ENCODE results near the gene USP11. TPM values are rescaled to one million over a fixed set of nuclear protein-coding genes. Genes with fewer than 3 reads are reported as not detected.
A peak's percentile ranks its signal among the peaks of the same experiment; 100 is the strongest.

The USP11 gene
- total and polyA plus RNA-seq, 2 donors from 2014 or later: 30.9 to 91.6 TPM

DNA sequence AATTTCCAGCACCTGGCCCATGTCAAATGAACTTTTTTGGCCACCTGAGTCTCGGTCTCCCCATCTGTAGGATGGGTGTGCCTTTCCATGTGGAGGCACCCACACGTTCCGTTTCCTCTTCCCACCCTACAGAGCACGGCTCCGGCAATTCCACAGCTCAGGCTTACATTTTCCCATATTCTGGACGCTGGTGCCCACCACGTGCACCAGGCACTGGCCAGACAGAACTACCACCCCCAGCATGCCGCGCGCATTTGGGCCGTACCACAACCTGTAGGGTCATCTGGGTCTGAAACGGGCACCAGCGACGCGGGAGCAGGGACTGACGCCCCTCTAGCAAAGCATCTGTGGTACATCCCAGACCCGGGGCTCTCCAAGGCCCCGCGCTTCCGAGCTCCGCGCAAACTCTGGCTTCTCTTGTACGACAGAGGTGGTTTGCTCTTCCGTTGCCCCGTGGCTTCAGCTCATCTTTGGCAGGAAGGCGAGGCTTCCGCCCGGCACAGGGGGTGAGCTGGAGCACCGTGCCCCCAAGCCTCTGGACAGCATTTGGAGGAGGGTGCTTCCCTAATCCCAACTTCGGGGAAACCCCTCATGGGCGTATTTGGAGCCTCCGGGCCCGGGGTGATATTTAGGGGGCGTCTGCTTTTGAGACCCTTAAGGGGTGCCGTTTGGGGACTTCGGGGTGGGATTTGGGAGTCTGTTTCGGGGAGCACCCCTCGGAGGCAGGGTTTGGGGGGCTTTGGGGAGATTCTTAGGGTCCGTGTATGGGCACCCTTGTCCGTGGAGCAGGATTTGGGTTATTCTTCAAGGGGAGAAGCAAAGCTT, 42.2 kb upstream of the USP11 start:
- Histone ChIP-seq H3K9me3 (ENCODE audit: control insufficient read depth in 2 of 3, insufficient read depth in 1 of 3, low read length in 3 of 3) (no peaks in the 10 kb centered on the region), H3K27me3 (ENCODE audit: control insufficient read depth, insufficient read depth, low read length) (peaks cover 13% of the 10 kb centered on the region), H3K4me1 (ENCODE audit: control insufficient read depth in 2 of 3, insufficient read depth in 2 of 3, low read depth in 1 of 3, low read length in 3 of 3) (peaks cover 0 to 6% (median 0%) of the 10 kb centered on the region in 3 donors), H3K27ac (ENCODE audit: low read depth in 2 of 2, low read length in 2 of 2) (peak overlapping the region; percentile 1 to 22), H3K36me3 (ENCODE audit: control insufficient read depth in 2 of 3, insufficient read depth in 3 of 3, low read length in 3 of 3) (peaks cover 0 to 4% (median 0%) of the 10 kb centered on the region in 3 donors), H3K9ac (ENCODE audit: low read length in 3 of 3) (peak overlapping the region in 1 of 3 donors; percentile 55), H3K4me3 (ENCODE audit: low read length in 3 of 3) (peak overlapping the region; percentile 49 to 69 (median 57))
- intact Hi-C loops (cut with DNase I): no loop called here
- peak; percentile 92 to 96 (median 93) for DNase-seq
- FAIRE-seq: no peak
- TF ChIP-seq, protein P1, sequence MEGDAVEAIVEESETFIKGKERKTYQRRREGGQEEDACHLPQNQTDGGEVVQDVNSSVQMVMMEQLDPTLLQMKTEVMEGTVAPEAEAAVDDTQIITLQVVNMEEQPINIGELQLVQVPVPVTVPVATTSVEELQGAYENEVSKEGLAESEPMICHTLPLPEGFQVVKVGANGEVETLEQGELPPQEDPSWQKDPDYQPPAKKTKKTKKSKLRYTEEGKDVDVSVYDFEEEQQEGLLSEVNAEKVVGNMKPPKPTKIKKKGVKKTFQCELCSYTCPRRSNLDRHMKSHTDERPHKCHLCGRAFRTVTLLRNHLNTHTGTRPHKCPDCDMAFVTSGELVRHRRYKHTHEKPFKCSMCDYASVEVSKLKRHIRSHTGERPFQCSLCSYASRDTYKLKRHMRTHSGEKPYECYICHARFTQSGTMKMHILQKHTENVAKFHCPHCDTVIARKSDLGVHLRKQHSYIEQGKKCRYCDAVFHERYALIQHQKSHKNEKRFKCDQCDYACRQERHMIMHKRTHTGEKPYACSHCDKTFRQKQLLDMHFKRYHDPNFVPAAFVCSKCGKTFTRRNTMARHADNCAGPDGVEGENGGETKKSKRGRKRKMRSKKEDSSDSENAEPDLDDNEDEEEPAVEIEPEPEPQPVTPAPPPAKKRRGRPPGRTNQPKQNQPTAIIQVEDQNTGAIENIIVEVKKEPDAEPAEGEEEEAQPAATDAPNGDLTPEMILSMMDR (IDR thresholded peaks at IDR 0.05; ENCODE audit: borderline replicate concordance, extremely low read depth, insufficient read depth): no peak

GRCh38 chrX:47191331-47191730, 41.5 kb upstream of the USP11 start:
- H3K27ac ChIP-seq (ENCODE audit: low read depth in 2 of 2, low read length in 2 of 2): peak overlapping the region in 1 of 2 donors; percentile 1
- H3K27me3 ChIP-seq (ENCODE audit: control insufficient read depth, insufficient read depth, low read length): peaks cover 13% of the 10 kb centered on the region
- TF ChIP-seq, protein P1 (IDR thresholded peaks at IDR 0.05; ENCODE audit: borderline replicate concordance, extremely low read depth, insufficient read depth): no peak
- DNase-seq (peak in 3 of 5 donors; percentile 16 to 75 (median 29)), FAIRE-seq (no peak)
- peaks cover 0 to 13% (median 3%) of the 10 kb centered on the region in 3 donors for H3K4me1 ChIP-seq (ENCODE audit: control insufficient read depth in 2 of 3, insufficient read depth in 2 of 3, low read depth in 1 of 3, low read length in 3 of 3)
- no peaks in the 10 kb centered on the region for H3K9me3 ChIP-seq (ENCODE audit: control insufficient read depth in 2 of 3, insufficient read depth in 1 of 3, low read length in 3 of 3)
- intact Hi-C loops (cut with DNase I): no loop called here
- peaks cover 0 to 3% (median 0%) of the 10 kb centered on the region in 3 donors for H3K36me3 ChIP-seq (ENCODE audit: control insufficient read depth in 2 of 3, insufficient read depth in 3 of 3, low read length in 3 of 3)
- peak overlapping the region in 2 of 3 donors; percentile 55 to 65 for H3K9ac ChIP-seq (ENCODE audit: low read length in 3 of 3)
- peak overlapping the region; percentile 36 to 69 (median 49) for H3K4me3 ChIP-seq (ENCODE audit: low read length in 3 of 3)

- H3K9me3 ChIP-seq (ENCODE audit: control insufficient read depth in 2 of 3, insufficient read depth in 1 of 3, low read length in 3 of 3): no peaks in the 10 kb centered on the region
- TF ChIP-seq, protein P1 (IDR thresholded peaks at IDR 0.05; ENCODE audit: borderline replicate concordance, extremely low read depth, insufficient read depth): no peak
- peaks cover 0 to 18% (median 9%) of the 10 kb centered on the region in 3 donors for H3K4me1 ChIP-seq (ENCODE audit: control insufficient read depth in 2 of 3, insufficient read depth in 2 of 3, low read depth in 1 of 3, low read length in 3 of 3)
- peak overlapping the region in 1 of 3 donors; percentile 55 for H3K9ac ChIP-seq (ENCODE audit: low read length in 3 of 3)
- H3K4me3 ChIP-seq (ENCODE audit: low read length in 3 of 3): peak overlapping the region in 2 of 3 donors; percentile 12 to 69
- FAIRE-seq (no peak), DNase-seq (peak in 1 of 5 donors; percentile 15)
- H3K27ac ChIP-seq (ENCODE audit: low read depth in 2 of 2, low read length in 2 of 2): no peak overlapping the region
- intact Hi-C loops (cut with DNase I): no loop called here
- peaks cover 13% of the 10 kb centered on the region for H3K27me3 ChIP-seq (ENCODE audit: control insufficient read depth, insufficient read depth, low read length)
- H3K36me3 ChIP-seq (ENCODE audit: control insufficient read depth in 2 of 3, insufficient read depth in 3 of 3, low read length in 3 of 3): no peaks in the 10 kb centered on the region
These were observed 40.9 kb upstream of the USP11 start for GRCh38 chrX:47191806-47192401.
